ENCODE results near the gene PIK3CG.

DNA sequence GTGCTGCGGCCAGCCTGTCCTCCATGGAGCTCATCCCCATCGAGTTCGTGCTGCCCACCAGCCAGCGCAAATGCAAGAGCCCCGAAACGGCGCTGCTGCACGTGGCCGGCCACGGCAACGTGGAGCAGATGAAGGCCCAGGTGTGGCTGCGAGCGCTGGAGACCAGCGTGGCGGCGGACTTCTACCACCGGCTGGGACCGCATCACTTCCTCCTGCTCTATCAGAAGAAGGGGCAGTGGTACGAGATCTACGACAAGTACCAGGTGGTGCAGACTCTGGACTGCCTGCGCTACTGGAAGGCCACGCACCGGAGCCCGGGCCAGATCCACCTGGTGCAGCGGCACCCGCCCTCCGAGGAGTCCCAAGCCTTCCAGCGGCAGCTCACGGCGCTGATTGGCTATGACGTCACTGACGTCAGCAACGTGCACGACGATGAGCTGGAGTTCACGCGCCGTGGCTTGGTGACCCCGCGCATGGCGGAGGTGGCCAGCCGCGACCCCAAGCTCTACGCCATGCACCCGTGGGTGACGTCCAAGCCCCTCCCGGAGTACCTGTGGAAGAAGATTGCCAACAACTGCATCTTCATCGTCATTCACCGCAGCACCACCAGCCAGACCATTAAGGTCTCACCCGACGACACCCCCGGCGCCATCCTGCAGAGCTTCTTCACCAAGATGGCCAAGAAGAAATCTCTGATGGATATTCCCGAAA lies 2.7 kb downstream of the PIK3CG start:
- TF ChIP-seq EZH2phosphoT487 (IDR thresholded peaks at IDR 0.05; ENCODE audit: low read depth): no peak
- TF ChIP-seq, protein P1, sequence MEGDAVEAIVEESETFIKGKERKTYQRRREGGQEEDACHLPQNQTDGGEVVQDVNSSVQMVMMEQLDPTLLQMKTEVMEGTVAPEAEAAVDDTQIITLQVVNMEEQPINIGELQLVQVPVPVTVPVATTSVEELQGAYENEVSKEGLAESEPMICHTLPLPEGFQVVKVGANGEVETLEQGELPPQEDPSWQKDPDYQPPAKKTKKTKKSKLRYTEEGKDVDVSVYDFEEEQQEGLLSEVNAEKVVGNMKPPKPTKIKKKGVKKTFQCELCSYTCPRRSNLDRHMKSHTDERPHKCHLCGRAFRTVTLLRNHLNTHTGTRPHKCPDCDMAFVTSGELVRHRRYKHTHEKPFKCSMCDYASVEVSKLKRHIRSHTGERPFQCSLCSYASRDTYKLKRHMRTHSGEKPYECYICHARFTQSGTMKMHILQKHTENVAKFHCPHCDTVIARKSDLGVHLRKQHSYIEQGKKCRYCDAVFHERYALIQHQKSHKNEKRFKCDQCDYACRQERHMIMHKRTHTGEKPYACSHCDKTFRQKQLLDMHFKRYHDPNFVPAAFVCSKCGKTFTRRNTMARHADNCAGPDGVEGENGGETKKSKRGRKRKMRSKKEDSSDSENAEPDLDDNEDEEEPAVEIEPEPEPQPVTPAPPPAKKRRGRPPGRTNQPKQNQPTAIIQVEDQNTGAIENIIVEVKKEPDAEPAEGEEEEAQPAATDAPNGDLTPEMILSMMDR (IDR thresholded peaks at IDR 0.05; ENCODE audit: low read depth, low read length): no peak
